Activated T-helper 1 cell treated with anti-CD3 and anti-CD28 coated beads, Interleukin-12 subunit alpha, Interleukin-12 subunit beta, Interleukin-2, Interleukin-4 antibody, amounts not matched to agents 30 ng/mL and 10 ng/mL and 1 ng/mL, durations not matched to agents 14 hours and 24 hours and 36 hours (primary cell): ENCODE measurements around the gene WSB1. TPM values are rescaled to one million over a fixed set of nuclear protein-coding genes. Genes with fewer than 3 reads are reported as not detected.
"Not testable (repeated sequence)": the region's sequence is repeated elsewhere in the genome, so short reads cannot be mapped to it uniquely, and the experiment has no call there.

Source experiments
- DNase-seq: peaks from one replicate; pipeline ENCODE4 v3.0.0; 2021; ENCODE audit warnings: low spot score
- H3K27ac Mint-ChIP-seq: one replicate; pipeline ENCODE4 v1.8.0; 2021; ENCODE audit warnings: mild to moderate bottlenecking, mixed read lengths
- H3K27me3 Mint-ChIP-seq: one replicate; pipeline ENCODE4 v1.8.0; 2022; ENCODE audit warnings: mild to moderate bottlenecking, moderate library complexity, mixed read lengths; ENCODE audit not compliant: insufficient read depth
- H3K36me3 Mint-ChIP-seq: one replicate; pipeline ENCODE4 v1.8.0; 2021; ENCODE audit warnings: low read depth, mixed read lengths
- H3K4me1 Mint-ChIP-seq: one replicate; pipeline ENCODE4 v1.8.0; 2021; ENCODE audit warnings: low read depth, mixed read lengths
- H3K4me3 Mint-ChIP-seq: one replicate; pipeline ENCODE4 v1.8.0; 2021; ENCODE audit warnings: mild to moderate bottlenecking, moderate library complexity, mixed read lengths
- H3K9me3 Mint-ChIP-seq: one replicate; pipeline ENCODE4 v1.8.0; 2021; ENCODE audit warnings: mixed read lengths
- intact Hi-C: fragments of 100-400 bp; cut with micrococcal nuclease; formaldehyde crosslinking; loops from one replicate; pipeline ENCODE4 v1.15.1; 2024
- total RNA-seq: library from RNA; stranded (reverse); gene quantifications from 2 replicates; pipeline ENCODE4 v1.2.3, GENCODE V29; 2022

The WSB1 gene
- total RNA-seq, 1 donor from 2014 or later, result 90.3 TPM

DNA sequence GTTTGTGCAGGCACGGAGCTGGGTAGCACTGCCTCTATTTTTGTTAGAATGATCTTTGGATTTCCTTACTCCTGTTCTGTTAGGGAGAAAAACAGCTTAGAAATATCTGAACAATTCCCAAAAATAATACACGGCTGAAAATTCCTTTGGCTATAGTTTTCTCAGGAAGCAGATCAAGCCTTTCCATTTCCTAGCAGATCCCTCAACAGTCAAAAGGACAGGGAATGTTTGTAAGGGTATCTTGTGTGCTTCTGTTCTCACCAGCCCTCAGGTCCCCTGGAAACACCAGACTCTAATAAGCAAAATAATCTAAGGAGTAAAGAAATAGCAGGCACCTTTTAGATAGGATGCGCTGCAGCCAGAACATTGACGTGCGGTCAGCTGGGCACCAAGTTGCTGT lies 30.5 kb upstream of the WSB1 start:
- H3K4me3 Mint-ChIP-seq, result no peak overlapping the region
- H3K9me3 Mint-ChIP-seq, result no peaks in the 10 kb centered on the region
- DNase-seq, result no peak
- no peaks in the 10 kb centered on the region for H3K36me3 Mint-ChIP-seq
- intact Hi-C loops, result no loop called here
- peaks cover 12% of the 10 kb centered on the region for H3K27me3 Mint-ChIP-seq
- H3K27ac Mint-ChIP-seq, result no peak overlapping the region
- H3K4me1 Mint-ChIP-seq, result no peaks in the 10 kb centered on the region

DNA sequence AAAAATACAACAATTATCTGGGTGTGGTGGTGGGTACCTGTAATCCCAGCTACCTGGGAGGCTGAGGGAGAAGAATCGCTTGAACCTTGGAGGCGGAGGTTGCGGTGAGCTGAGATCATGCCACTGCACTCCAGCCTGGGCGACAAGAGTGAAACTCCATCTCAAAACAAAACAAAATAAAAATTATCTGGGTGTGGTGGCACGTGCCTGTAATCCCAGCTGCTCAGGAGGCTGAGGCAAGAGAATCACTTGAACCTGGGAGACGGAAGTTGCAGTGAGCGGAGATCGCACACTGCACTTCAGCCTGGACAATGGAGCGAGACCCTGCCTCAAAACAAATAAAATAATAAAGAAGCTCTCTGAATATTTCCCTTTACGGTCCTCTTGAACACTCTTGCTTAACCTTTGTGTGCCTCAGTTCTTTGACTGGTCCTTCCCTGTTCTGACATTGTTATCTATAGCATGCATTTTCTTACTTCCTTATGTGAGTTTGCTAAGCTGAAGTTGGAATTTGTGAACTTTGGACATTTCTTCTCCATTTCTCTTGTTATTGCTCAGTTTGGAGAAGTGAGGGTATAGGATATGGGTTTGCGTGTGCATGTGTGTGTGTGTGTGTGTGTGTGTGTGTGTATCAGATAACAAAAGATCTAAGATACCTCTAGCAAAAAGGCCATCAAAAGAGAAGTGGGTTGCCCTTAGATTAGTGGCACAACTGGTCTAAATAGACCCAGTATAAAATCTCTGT lies 29.7 kb upstream of the WSB1 start:
- no peak overlapping the region for H3K4me3 Mint-ChIP-seq
- H3K9me3 Mint-ChIP-seq, result no peaks in the 10 kb centered on the region
- H3K27me3 Mint-ChIP-seq, result peaks cover 14% of the 10 kb centered on the region
- no peak overlapping the region for H3K27ac Mint-ChIP-seq
- DNase-seq, result no peak
- intact Hi-C loops, result no loop called here
- no peaks in the 10 kb centered on the region for H3K4me1 Mint-ChIP-seq
- no peaks in the 10 kb centered on the region for H3K36me3 Mint-ChIP-seq

GRCh38 chr17:27265333-27265732 lies 28.6 kb upstream of the WSB1 start:
- Mint-ChIP-seq H3K27me3 (peaks cover 18% of the 10 kb centered on the region), H3K36me3 (no peaks in the 10 kb centered on the region), H3K27ac (no peak overlapping the region), H3K9me3 (no peaks in the 10 kb centered on the region), H3K4me1 (no peaks in the 10 kb centered on the region), H3K4me3 (no peak overlapping the region)
- intact Hi-C loops, result no loop called here
- DNase-seq, result no peak

DNA sequence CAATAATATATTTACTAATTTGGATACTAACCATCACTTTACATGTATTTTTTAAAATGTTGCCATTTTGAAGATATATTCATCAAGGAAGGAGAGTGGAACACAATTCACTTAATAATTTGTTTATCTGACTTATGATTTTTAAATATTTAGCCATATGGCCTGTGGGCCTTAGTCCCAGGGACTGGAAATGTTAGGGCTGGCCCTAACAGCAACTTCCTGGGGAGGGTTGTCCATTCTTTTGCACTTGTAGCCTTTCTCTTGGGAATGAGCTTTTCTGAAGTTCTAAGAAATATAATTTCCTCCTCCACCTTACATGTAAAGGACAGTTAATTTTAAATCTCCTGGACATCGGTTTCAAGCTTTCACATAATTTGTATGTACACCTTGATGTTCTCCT lies 27.7 kb upstream of the WSB1 start:
- no peak for DNase-seq
- H3K4me3 Mint-ChIP-seq, result no peak overlapping the region
- no peaks in the 10 kb centered on the region for H3K36me3 Mint-ChIP-seq
- intact Hi-C loops, result no loop called here
- H3K4me1 Mint-ChIP-seq, result no peaks in the 10 kb centered on the region
- peaks cover 20% of the 10 kb centered on the region for H3K27me3 Mint-ChIP-seq
- no peak overlapping the region for H3K27ac Mint-ChIP-seq
- H3K9me3 Mint-ChIP-seq, result no peaks in the 10 kb centered on the region

GRCh38 chr17:27268394-27269085 lies 25.4 kb upstream of the WSB1 start:
- Mint-ChIP-seq H3K27me3 (peaks cover 15% of the 10 kb centered on the region), H3K4me1 (no peaks in the 10 kb centered on the region), H3K36me3 (no peaks in the 10 kb centered on the region), H3K9me3 (no peaks in the 10 kb centered on the region), H3K27ac (no peak overlapping the region), H3K4me3 (no peak overlapping the region)
- no peak for DNase-seq
- intact Hi-C loops, result no loop called here

GRCh38 chr17:27269201-27269600 lies 24.7 kb upstream of the WSB1 start:
- Mint-ChIP-seq H3K27ac (no peak overlapping the region), H3K36me3 (no peaks in the 10 kb centered on the region), H3K4me3 (no peak overlapping the region), H3K27me3 (peaks cover 15% of the 10 kb centered on the region), H3K9me3 (no peaks in the 10 kb centered on the region), H3K4me1 (no peaks in the 10 kb centered on the region)
- no peak for DNase-seq
- intact Hi-C loops, result no loop called here

DNA sequence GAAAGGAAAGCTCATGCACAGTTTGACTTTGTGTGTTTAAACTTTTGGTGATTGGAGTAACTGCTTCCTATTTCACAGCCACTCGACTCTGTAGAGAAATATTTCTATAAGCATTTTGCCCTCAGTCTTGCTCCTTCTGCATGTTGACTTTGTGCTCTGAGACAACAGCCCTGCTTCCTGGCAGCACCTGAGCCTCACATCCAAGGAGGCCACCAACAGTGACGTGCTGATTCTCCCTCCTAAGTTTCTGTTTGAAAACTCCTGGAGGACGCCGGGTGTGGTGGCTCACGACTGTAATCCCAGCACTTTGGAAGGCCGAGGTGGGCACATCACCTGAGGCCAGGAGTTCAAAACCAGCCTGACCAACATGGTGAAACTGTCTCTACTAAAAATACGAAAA lies 23.9 kb upstream of the WSB1 start:
- Mint-ChIP-seq H3K27me3 (peaks cover 13% of the 10 kb centered on the region), H3K27ac (no peak overlapping the region), H3K9me3 (no peaks in the 10 kb centered on the region), H3K4me1 (no peaks in the 10 kb centered on the region), H3K36me3 (no peaks in the 10 kb centered on the region), H3K4me3 (no peak overlapping the region)
- DNase-seq, result no peak
- intact Hi-C loops, result no loop called here

- no peak overlapping the region for H3K27ac Mint-ChIP-seq
- intact Hi-C loops, result no loop called here
- no peaks in the 10 kb centered on the region for H3K4me1 Mint-ChIP-seq
- peaks cover 2% of the 10 kb centered on the region for H3K27me3 Mint-ChIP-seq
- H3K36me3 Mint-ChIP-seq, result no peaks in the 10 kb centered on the region
- no peak overlapping the region for H3K4me3 Mint-ChIP-seq
- H3K9me3 Mint-ChIP-seq, result no peaks in the 10 kb centered on the region
- no peak for DNase-seq
These were observed 17.2 kb upstream of the WSB1 start for GRCh38 chr17:27276653-27277156.

DNA sequence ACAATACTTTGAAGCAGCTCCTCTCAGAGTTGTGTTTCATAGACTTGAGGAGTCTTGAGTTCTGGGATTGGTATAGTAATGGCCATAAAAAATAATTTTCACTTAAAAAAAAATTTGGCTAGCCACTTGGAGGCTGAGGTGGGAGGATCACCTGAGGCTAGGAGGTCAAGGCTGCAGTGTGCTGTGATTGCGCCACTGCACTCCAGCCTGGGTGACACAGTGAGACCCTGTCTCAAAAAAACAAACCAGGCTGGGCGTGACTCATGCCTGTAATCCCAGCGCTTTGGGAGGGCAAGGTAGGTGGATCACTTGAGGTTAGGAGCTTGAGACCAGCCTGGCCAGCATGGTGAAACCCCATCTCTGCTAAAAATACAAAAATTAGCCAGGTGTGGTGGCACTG lies 14.8 kb upstream of the WSB1 start:
- H3K36me3 Mint-ChIP-seq, intact Hi-C loops, H3K9me3 Mint-ChIP-seq, H3K27ac Mint-ChIP-seq, H3K4me1 Mint-ChIP-seq, H3K27me3 Mint-ChIP-seq, DNase-seq, H3K4me3 Mint-ChIP-seq: not testable (repeated sequence)

- Mint-ChIP-seq H3K36me3 (no peaks in the 10 kb centered on the region), H3K4me1 (no peaks in the 10 kb centered on the region), H3K27ac (no peak overlapping the region), H3K27me3 (peaks cover 8% of the 10 kb centered on the region), H3K9me3 (no peaks in the 10 kb centered on the region), H3K4me3 (no peak overlapping the region)
- intact Hi-C loops, result no loop called here
- no peak for DNase-seq
These were observed 13.4 kb upstream of the WSB1 start for GRCh38 chr17:27280527-27280926.

GRCh38 chr17:27281438-27281837 lies 12.5 kb upstream of the WSB1 start:
- H3K27ac Mint-ChIP-seq, result no peak overlapping the region
- H3K4me3 Mint-ChIP-seq, result no peak overlapping the region
- H3K9me3 Mint-ChIP-seq, result no peaks in the 10 kb centered on the region
- intact Hi-C loops, result no loop called here
- H3K4me1 Mint-ChIP-seq, result no peaks in the 10 kb centered on the region
- H3K36me3 Mint-ChIP-seq, result no peaks in the 10 kb centered on the region
- no peak for DNase-seq
- peaks cover 10% of the 10 kb centered on the region for H3K27me3 Mint-ChIP-seq

DNA sequence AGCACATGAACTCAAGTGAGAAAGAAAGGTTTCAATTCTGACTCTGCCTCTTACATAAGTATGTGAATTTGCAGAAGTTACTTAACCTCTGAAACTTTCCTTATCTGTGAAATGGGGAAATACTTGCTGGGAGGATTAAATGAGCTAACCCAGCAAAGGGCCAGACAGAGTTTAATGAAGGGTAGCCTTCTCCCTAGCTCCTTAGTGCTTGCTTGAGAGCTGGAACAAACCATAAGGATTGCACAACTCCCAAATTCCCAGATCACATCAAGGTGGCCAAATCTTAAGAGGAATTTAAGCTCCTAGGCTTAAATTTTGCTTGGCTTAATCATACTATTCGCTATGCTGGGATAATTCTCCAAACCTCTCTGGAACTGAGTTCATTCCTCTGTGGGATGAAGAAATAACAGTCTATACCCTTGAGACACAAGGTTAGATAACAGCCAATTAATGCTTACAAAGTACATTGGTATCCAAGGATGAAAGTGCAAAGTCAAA lies 11.8 kb upstream of the WSB1 start:
- H3K27me3 Mint-ChIP-seq, result peaks cover 10% of the 10 kb centered on the region
- H3K4me3 Mint-ChIP-seq, result no peak overlapping the region
- H3K36me3 Mint-ChIP-seq, result no peaks in the 10 kb centered on the region
- H3K4me1 Mint-ChIP-seq, result no peaks in the 10 kb centered on the region
- intact Hi-C loops, result no loop called here
- no peaks in the 10 kb centered on the region for H3K9me3 Mint-ChIP-seq
- no peak for DNase-seq
- no peak overlapping the region for H3K27ac Mint-ChIP-seq

- Mint-ChIP-seq H3K36me3 (no peaks in the 10 kb centered on the region), H3K4me1 (no peaks in the 10 kb centered on the region), H3K4me3 (no peak overlapping the region), H3K9me3 (no peaks in the 10 kb centered on the region), H3K27ac (no peak overlapping the region), H3K27me3 (peaks cover 10% of the 10 kb centered on the region)
- intact Hi-C loops, result no loop called here
- no peak for DNase-seq
These were observed 10.9 kb upstream of the WSB1 start for GRCh38 chr17:27283060-27283459.
